SK-N-MC (cell line): ENCODE measurements around the gene TMEM236.

Experiments
- FOXP2 ChIP-seq: optimal IDR thresholded peaks from 2 replicates; pipeline ENCODE3; 2011; ENCODE audit warnings: mild to moderate bottlenecking, moderate library complexity; ENCODE audit not compliant: insufficient read depth; ENCODE audit errors: extremely low read length, control extremely low read depth
- POLR2AphosphoS5 ChIP-seq: IDR thresholded peaks from 2 replicates; pipeline ENCODE4 v1.6.1; 2012; ENCODE audit warnings: mild to moderate bottlenecking, low read depth, low read length, borderline replicate concordance

GRCh38 chr10:17758896-17759295 lies 6.9 kb downstream of the TMEM236 start:
- no peak for TF ChIP-seq FOXP2
- no peak for TF ChIP-seq POLR2AphosphoS5
